SU-DHL-6 (cell line): ENCODE results near the gene HPD.

Experiments used
- EZH2phosphoT487 ChIP-seq: fragments of 200-600 bp; sonication (generic), shearing (Covaris generic); conservative IDR thresholded peaks from 2 replicates; pipeline ENCODE4 v1.6.1; 2018; ENCODE audit warnings: mild to moderate bottlenecking, antibody characterized with exemption, low read length, moderate library complexity, mixed read lengths
- TF ChIP-seq, protein P1 (sequence below): fragments of 200-600 bp; sonication (generic); IDR thresholded peaks from one replicate; pipeline ENCODE4 v1.5.1; 2017; ENCODE audit warnings: antibody characterized with exemption, mild to moderate bottlenecking, low read length, moderate library complexity; ENCODE audit not compliant: insufficient read depth, poor library complexity, severe bottlenecking

DNA sequence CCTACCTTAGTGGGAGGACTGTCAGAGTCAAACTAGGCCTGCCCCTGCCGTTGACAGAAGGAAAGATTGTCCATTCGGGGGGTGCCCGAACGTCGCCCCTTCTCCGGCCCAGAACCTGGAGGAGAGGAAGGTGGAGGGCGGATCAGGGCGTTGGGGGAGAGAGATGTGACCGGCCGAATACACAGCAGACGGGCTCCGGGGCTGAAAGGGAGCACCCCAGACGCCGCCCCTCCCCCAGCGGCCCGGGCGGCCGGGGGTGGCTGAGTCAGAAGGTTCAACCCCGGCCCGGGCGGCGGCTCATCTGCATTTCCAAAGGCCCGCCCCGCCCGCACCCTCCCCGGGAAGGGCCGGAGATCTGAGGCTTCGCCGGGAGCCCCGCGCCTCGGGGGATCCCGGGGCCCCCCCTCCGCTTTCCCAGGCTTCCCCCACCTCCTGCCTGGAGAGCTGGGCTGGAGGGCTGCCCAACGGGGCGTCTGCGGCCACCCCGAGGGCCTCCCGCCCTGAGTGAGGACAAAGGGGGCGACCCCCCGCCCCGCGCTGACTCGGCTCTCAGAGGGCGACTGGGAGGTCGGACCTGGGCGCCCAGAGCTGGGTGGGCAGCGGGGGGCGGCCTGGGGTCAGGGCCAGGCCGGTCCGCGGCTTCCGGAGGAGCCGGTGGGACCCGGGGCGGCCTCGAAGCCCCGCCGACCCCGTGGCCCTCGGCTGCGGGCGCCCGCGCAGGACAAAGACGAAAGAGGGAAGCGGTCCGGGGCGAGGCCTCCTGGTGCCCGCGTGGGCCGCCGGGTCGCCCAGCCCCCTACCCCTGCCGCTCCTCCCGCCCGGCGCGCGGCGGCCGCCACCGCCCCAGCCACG lies 58.6 kb downstream of the HPD start:
- TF ChIP-seq EZH2phosphoT487 = no peak
- TF ChIP-seq, protein P1, sequence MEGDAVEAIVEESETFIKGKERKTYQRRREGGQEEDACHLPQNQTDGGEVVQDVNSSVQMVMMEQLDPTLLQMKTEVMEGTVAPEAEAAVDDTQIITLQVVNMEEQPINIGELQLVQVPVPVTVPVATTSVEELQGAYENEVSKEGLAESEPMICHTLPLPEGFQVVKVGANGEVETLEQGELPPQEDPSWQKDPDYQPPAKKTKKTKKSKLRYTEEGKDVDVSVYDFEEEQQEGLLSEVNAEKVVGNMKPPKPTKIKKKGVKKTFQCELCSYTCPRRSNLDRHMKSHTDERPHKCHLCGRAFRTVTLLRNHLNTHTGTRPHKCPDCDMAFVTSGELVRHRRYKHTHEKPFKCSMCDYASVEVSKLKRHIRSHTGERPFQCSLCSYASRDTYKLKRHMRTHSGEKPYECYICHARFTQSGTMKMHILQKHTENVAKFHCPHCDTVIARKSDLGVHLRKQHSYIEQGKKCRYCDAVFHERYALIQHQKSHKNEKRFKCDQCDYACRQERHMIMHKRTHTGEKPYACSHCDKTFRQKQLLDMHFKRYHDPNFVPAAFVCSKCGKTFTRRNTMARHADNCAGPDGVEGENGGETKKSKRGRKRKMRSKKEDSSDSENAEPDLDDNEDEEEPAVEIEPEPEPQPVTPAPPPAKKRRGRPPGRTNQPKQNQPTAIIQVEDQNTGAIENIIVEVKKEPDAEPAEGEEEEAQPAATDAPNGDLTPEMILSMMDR = no peak
